Measurements from ENCODE around the gene ITIH4. TPM values are rescaled to one million over a fixed set of nuclear protein-coding genes. Genes with fewer than 3 reads are reported as not detected.
A peak's percentile ranks its signal among the peaks of the same experiment; 100 is the strongest.

The ITIH4 gene
- total RNA-seq, 2 donors from 2014 or later = 21.8 to 24.5 TPM

DNA sequence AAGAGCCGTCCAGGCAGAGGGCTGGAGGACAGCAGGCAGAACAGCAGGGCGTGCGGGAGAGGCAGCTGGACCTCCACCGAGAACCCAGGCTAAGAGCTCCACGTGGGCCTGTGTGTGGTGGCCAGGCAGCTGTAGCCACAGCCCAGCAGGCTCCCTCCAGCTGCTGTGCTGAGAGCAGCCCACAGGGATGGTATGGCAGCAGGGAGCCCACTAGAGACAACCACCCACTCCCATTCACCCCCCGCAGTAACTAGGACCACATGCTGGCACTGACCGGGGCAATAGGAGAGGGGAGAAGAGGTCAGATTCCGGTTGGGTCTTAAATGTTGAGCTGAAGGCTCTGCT is 29.9 kb upstream of the ITIH4 start:
- Mint-ChIP-seq H3K27ac (no peak overlapping the region), H3K27me3 (ENCODE audit: low read depth) (no peaks in the 10 kb centered on the region), H3K36me3 (ENCODE audit: insufficient read depth in 2 of 2) (peaks cover 3 to 11% of the 10 kb centered on the region in 2 donors), H3K4me1 (ENCODE audit: low read depth) (no peaks in the 10 kb centered on the region), H3K4me3 (no peak overlapping the region), H3K9me3 (peaks cover 0 to 5% of the 10 kb centered on the region in 2 donors)
- no peak for DNase-seq
- ATAC-seq (replicated peaks in 1 of 2) = no peak

DNA sequence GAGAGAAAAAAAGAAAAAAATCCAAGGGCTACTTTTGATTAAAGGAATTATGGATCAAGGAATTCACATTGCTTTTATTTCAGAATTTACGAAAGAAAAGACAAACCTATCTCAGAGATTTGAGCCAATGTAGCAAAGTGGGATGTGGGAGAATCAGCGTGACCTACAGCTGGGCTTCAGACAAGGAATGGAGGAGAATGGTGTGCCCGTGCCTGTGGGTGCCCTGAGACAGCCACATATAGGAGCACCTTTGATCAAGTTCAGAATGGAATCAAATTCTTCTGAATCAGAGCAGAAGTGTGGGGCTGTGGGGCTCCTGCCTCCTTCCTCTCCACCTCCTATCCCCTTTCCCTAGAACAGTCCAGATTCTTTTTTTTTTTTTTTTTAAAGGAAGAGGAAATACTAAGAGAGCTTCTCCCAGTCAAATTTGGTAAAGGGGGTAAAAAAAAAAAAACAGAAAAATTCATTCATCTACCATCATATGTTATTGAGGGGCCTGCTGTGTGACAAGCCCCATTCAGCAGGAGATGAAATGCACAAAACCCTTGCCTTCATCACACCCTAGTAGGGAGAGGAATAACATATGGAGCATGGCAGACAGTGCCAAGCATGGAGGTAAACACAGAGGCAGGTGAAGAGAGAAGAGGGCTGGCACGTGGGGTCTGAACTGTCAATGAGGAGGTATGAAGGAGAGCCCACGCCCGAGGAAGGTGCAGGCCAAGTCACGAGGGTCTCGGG is 29.4 kb upstream of the ITIH4 start:
- H3K27ac Mint-ChIP-seq = no peak overlapping the region
- DNase-seq (no peak), ATAC-seq (replicated peaks in 1 of 2) (no peak)
- H3K4me1 Mint-ChIP-seq (ENCODE audit: low read depth) = no peaks in the 10 kb centered on the region
- peaks cover 3 to 11% of the 10 kb centered on the region in 2 donors for H3K36me3 Mint-ChIP-seq (ENCODE audit: insufficient read depth in 2 of 2)
- no peak overlapping the region for H3K4me3 Mint-ChIP-seq
- H3K9me3 Mint-ChIP-seq = peaks cover 0 to 2% of the 10 kb centered on the region in 2 donors
- H3K27me3 Mint-ChIP-seq (ENCODE audit: low read depth) = no peaks in the 10 kb centered on the region

DNA sequence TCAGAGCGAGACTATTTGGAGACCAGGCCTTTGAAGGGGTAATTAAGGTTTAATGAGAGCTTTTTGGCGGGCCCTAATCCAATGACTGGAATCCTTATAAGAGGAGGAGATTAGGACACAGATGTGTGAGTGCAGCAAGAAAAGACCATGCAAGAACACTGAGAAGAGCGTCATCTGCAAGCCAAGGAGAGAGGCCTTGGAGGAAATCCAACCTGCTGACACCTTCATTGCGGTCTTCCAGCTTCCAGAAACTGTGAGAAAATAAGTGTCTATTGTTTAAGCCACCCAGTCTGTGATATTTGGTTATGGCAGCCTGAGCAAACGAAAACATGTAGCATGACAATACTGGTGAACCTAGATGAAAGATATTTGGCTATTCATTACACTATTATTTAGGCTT is 27.4 kb upstream of the ITIH4 start:
- H3K36me3 Mint-ChIP-seq (ENCODE audit: insufficient read depth in 2 of 2) = peaks cover 1 to 8% of the 10 kb centered on the region in 2 donors
- H3K27ac Mint-ChIP-seq = no peak overlapping the region
- H3K4me3 Mint-ChIP-seq = no peak overlapping the region

DNA sequence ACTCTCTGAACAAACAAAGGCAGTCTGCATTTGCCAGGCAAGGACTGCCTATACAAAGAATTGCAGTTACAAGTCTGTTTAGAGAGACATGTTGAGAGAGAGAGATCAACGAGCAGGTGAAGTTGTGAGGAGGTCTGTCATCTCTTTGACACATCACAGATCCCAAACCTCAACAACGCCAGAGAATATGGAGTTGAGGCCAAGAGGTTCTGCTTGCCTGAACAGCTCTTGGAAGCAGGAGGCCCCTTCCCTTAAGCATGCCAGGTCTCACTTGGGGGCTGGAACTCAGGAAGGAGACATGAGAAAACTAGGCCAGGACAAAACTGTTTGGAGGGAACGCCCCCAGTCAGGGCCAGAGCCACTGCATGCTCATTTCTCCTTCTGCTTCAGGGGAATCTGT is 26.7 kb upstream of the ITIH4 start:
- Mint-ChIP-seq H3K36me3 (ENCODE audit: insufficient read depth in 2 of 2) (peaks cover 0 to 3% of the 10 kb centered on the region in 2 donors), H3K27ac (no peak overlapping the region), H3K4me1 (ENCODE audit: low read depth) (no peaks in the 10 kb centered on the region), H3K27me3 (ENCODE audit: low read depth) (no peaks in the 10 kb centered on the region), H3K9me3 (no peaks in the 10 kb centered on the region), H3K4me3 (no peak overlapping the region)
- no peak for ATAC-seq (replicated peaks in 1 of 2)
- DNase-seq = no peak

More for the DNA sequence above, 27.4 kb upstream of the ITIH4 start:
- ATAC-seq (replicated peaks in 1 of 2) = no peak
- Mint-ChIP-seq H3K9me3 (peaks cover 0 to 2% of the 10 kb centered on the region in 2 donors), H3K4me1 (ENCODE audit: low read depth) (no peaks in the 10 kb centered on the region), H3K27me3 (ENCODE audit: low read depth) (no peaks in the 10 kb centered on the region)
- no peak for DNase-seq

DNA sequence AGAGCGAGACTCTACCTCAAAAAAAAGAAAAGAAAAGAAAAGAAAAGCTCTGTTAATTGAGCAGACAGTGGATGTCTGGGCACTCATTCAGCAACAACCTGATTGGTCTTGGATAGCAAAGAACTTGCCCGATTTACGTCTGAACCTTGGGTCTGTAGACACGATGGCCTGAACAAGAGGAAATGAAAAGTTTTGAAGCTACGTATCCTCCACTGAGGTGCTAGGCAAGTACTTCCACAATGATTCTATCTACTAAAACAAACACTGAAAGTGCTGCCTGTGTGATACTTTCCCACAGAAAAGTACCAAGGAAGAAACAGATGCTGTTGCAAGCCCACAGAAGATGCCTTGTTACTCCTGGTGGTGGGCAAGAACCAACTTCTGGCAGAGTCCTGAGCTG is 26.2 kb upstream of the ITIH4 start:
- no peaks in the 10 kb centered on the region for H3K27me3 Mint-ChIP-seq (ENCODE audit: low read depth)
- no peak overlapping the region for H3K4me3 Mint-ChIP-seq
- no peak for DNase-seq
- H3K36me3 Mint-ChIP-seq (ENCODE audit: insufficient read depth in 2 of 2) = peaks cover 0 to 3% of the 10 kb centered on the region in 2 donors
- no peak overlapping the region for H3K27ac Mint-ChIP-seq
- H3K4me1 Mint-ChIP-seq (ENCODE audit: low read depth) = no peaks in the 10 kb centered on the region
- ATAC-seq (replicated peaks in 1 of 2) = no peak
- no peaks in the 10 kb centered on the region for H3K9me3 Mint-ChIP-seq

DNA sequence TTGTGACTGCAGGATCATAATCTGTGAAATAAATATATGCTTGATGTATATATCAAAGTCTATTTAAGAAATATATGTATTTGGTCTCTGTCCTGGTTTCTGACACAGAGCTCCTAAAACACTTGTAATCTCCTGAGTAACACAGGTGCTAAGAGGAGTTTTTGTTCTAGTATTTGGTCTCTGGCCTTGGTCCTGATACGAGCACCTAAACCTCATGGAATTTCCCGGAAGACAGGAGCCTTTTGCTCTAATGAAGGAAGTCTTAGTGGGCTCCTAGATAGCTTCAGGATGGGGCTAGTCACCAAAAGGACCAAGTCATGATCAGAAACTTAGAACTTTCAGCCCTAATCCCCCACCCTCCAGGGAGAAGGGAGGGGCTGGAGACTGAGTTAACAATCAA is 23.5 kb upstream of the ITIH4 start:
- Mint-ChIP-seq H3K4me3 (no peak overlapping the region), H3K9me3 (no peaks in the 10 kb centered on the region), H3K36me3 (ENCODE audit: insufficient read depth in 2 of 2) (no peaks in the 10 kb centered on the region), H3K4me1 (ENCODE audit: low read depth) (no peaks in the 10 kb centered on the region), H3K27me3 (ENCODE audit: low read depth) (no peaks in the 10 kb centered on the region), H3K27ac (no peak overlapping the region)
- ATAC-seq (replicated peaks in 1 of 2) (no peak), DNase-seq (no peak)

DNA sequence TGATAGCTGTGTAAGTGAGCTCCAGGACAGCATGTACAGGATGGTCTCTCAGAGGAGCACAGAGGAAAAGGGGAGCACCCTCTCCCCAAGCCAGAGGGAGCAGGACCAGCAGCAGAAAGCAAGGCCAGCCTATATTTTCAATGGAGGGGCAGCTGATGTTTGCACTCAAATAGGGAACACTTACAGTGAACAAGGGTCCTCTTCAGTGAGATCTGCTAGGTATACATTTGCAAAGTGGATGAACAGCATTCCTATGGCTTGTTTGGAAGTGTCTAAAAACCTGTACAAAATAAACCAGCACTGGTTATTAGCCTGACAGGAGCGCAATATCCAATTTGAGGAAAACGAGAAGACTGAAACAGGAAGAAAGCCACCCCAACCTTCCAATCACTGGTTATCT is 21.9 kb upstream of the ITIH4 start:
- H3K27ac Mint-ChIP-seq = no peak overlapping the region
- no peak for ATAC-seq (replicated peaks in 1 of 2)
- no peak overlapping the region for H3K4me3 Mint-ChIP-seq
- no peaks in the 10 kb centered on the region for H3K27me3 Mint-ChIP-seq (ENCODE audit: low read depth)
- H3K4me1 Mint-ChIP-seq (ENCODE audit: low read depth) = no peaks in the 10 kb centered on the region
- no peaks in the 10 kb centered on the region for H3K9me3 Mint-ChIP-seq
- H3K36me3 Mint-ChIP-seq (ENCODE audit: insufficient read depth in 2 of 2) = no peaks in the 10 kb centered on the region
- no peak for DNase-seq

DNA sequence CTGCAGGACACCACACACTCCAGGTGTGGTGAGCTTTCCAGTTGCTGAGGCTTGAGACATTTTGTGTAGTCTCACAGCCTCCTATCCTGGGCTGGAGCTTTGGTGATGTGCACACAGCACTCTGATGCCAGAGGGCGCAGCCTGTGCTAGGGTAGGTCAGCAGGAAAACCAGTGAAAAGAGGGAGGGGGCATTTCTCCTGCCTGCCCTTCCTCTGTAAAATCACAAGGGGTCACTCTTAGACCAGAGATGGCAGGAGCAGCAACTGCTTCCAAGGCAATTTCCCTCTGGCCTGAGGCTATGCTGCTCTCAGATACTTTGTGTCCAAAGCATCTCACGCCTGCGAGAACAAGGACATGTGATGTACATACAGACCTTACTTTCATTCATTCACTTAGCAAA is 20.9 kb upstream of the ITIH4 start:
- Mint-ChIP-seq H3K4me1 (ENCODE audit: low read depth) (no peaks in the 10 kb centered on the region), H3K27ac (no peak overlapping the region)
- ATAC-seq (replicated peaks in 1 of 2) = peak; percentile 68 to 78

DNA sequence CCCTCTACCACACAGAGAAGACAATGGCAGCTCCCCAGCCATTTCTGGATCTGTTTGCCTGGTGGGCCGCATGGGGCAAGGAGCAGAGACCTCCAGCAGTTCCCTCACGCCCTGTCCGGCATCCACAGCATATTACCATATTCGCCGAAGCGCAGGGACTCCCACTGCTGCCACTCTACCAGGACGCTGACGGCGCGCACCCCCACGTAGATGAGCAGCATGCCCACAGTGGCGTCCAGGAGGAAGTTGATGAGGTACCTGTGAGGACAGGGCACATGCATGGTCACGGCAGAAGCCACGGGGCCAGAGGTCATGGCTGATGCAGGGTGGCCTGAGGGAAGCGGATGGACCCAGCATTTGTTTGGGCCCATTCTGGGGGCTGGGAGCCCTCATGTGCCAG is 19.2 kb upstream of the ITIH4 start:
- Mint-ChIP-seq H3K27me3 (ENCODE audit: low read depth) (no peaks in the 10 kb centered on the region), H3K4me3 (no peak overlapping the region), H3K36me3 (ENCODE audit: insufficient read depth in 2 of 2) (no peaks in the 10 kb centered on the region), H3K4me1 (ENCODE audit: low read depth) (no peaks in the 10 kb centered on the region), H3K27ac (no peak overlapping the region), H3K9me3 (no peaks in the 10 kb centered on the region)
- DNase-seq (no peak), ATAC-seq (replicated peaks in 1 of 2) (no peak)

More for the DNA sequence above, 20.9 kb upstream of the ITIH4 start:
- peak; percentile 26 to 41 for DNase-seq
- H3K27me3 Mint-ChIP-seq (ENCODE audit: low read depth) = no peaks in the 10 kb centered on the region
- no peaks in the 10 kb centered on the region for H3K36me3 Mint-ChIP-seq (ENCODE audit: insufficient read depth in 2 of 2)
- no peak overlapping the region for H3K4me3 Mint-ChIP-seq
- H3K9me3 Mint-ChIP-seq = no peaks in the 10 kb centered on the region

DNA sequence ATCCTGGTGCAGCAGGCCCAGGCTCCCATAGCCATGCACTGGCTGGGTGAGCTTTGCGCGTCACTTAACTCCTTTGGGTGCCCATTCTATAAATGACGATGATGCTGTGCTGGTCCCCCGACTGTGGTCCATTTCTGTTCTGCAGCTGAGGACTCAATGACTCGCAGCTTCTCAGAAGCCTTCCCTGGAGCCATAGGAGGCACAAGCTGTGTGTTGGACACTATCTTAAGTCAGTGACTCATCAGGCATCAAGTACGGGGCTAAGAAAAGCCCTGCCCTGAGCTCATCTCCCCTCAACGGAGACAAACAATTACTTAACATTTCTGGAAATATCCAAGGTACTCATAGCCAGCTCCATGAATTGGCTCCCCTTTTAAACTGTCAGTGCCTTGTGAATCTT is 18.1 kb upstream of the ITIH4 start:
- H3K36me3 Mint-ChIP-seq (ENCODE audit: insufficient read depth in 2 of 2) = no peaks in the 10 kb centered on the region
- H3K27me3 Mint-ChIP-seq (ENCODE audit: low read depth) = no peaks in the 10 kb centered on the region
- H3K9me3 Mint-ChIP-seq = no peaks in the 10 kb centered on the region
- no peak overlapping the region for H3K27ac Mint-ChIP-seq
- no peaks in the 10 kb centered on the region for H3K4me1 Mint-ChIP-seq (ENCODE audit: low read depth)
- DNase-seq = no peak
- ATAC-seq (replicated peaks in 1 of 2) = no peak
- H3K4me3 Mint-ChIP-seq = no peak overlapping the region

DNA sequence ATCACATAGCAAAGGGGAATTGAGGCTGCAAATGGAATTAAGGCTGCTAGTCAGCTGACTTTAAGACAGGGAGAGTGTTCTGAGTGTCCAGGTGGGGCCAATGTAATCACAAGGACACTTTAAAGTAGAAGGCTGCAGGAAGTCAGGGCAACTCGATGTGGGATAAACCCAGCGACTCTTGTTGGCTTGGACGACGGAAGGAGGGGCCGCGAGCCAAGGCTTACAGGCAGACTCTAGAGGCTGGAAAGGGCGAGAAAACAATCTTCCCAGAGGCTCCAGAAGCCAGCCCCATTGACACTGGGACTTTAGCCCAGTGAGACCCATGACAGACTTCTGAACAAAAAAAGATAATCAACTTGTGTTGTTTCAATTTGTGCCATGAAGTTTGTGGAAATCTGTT is 17.3 kb upstream of the ITIH4 start:
- ATAC-seq (replicated peaks in 1 of 2) (no peak), DNase-seq (no peak)
- H3K27me3 Mint-ChIP-seq (ENCODE audit: low read depth) = no peaks in the 10 kb centered on the region
- no peaks in the 10 kb centered on the region for H3K9me3 Mint-ChIP-seq
- no peaks in the 10 kb centered on the region for H3K4me1 Mint-ChIP-seq (ENCODE audit: low read depth)
- no peaks in the 10 kb centered on the region for H3K36me3 Mint-ChIP-seq (ENCODE audit: insufficient read depth in 2 of 2)
- H3K27ac Mint-ChIP-seq = no peak overlapping the region
- H3K4me3 Mint-ChIP-seq = no peak overlapping the region

DNA sequence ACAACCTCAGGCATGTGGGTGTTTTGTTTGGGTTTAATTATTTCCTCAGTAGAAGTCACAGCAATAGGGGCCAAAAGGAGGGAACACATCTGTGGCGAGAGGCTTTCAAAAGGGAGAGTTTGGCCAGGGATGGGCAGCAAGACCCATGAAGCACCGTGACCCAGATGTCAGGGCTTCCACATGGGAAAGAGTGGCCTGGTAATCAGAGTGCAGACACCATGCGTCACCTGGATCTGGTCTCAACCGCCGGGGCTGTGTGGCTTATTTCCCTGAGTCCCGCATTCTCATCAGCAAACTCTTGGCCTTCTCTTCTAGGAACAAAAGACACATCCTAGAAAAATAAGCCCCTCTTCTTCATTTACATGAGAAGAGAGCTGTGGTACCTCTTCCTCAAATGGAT is 16.8 kb upstream of the ITIH4 start:
- H3K36me3 Mint-ChIP-seq (ENCODE audit: insufficient read depth in 2 of 2) = no peaks in the 10 kb centered on the region
- H3K9me3 Mint-ChIP-seq = no peaks in the 10 kb centered on the region
- H3K4me1 Mint-ChIP-seq (ENCODE audit: low read depth) = no peaks in the 10 kb centered on the region
- H3K27ac Mint-ChIP-seq = no peak overlapping the region
- ATAC-seq (replicated peaks in 1 of 2) (no peak), DNase-seq (no peak)
- no peaks in the 10 kb centered on the region for H3K27me3 Mint-ChIP-seq (ENCODE audit: low read depth)
- H3K4me3 Mint-ChIP-seq = no peak overlapping the region

DNA sequence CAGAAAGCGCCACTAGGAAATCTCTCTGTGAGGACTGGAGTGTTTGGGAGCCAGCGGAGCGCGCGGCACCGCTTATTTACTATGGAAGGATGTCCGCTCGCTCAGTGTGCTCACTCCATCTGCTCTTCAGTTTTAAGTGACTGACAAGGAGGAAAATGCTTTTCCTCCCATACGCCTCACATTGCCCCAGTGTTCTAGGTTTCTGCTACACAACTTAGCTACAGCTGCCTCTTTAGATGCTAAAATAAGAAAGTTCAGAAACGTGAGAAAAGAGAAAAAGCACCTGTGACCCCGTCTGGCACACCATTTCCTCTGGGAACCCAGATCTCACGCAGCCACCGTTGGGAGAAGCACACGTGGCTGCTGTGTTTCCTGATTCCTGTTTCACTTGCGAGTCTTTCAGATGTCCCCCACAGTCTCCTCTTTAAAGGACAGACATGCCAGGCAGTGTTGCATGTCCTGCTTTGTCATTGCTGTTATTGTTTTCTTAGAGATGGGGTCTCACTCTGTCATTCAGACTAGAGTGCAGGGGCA is 16.0 kb upstream of the ITIH4 start:
- H3K4me3 Mint-ChIP-seq = no peak overlapping the region
- H3K27ac Mint-ChIP-seq = no peak overlapping the region
- no peaks in the 10 kb centered on the region for H3K27me3 Mint-ChIP-seq (ENCODE audit: low read depth)
- ATAC-seq (replicated peaks in 1 of 2) (no peak), DNase-seq (no peak)
- no peaks in the 10 kb centered on the region for H3K4me1 Mint-ChIP-seq (ENCODE audit: low read depth)
- H3K9me3 Mint-ChIP-seq = no peaks in the 10 kb centered on the region
- H3K36me3 Mint-ChIP-seq (ENCODE audit: insufficient read depth in 2 of 2) = no peaks in the 10 kb centered on the region
